ENCODE results near the gene KIAA1958. TPM values are rescaled to one million over a fixed set of nuclear protein-coding genes. Genes with fewer than 3 reads are reported as not detected.
A peak's percentile ranks its signal among the peaks of the same experiment; 100 is the strongest.

Gene KIAA1958
- total and polyA plus RNA-seq, 2 of the 4 experiments (the other 2 are of a cell fraction): 0.65 to 1.8 TPM

DNA sequence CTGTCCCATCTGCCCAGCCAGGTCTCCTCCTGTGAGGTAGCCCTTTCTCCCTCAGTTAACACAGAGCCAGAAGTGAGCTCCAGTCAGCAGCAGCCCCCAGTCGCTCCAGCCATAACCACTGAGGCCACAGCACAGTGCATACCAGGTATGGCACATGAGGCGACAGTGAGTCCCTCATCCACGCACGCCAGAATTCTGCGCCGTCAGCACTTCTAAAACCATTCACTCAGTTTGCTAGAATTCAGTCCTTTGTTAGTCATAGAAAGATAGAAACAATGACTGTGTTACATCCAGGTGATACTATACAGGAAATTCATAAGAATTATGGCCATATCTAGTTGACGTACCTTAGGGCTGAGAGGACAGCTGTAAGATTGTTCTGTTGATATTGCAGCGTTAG, 88.5 kb downstream of the KIAA1958 start:
- H3K9me1 ChIP-seq (ENCODE audit: insufficient read depth, low read length): no peaks in the 10 kb centered on the region
- H3K4me2 ChIP-seq (ENCODE audit: low read depth, low read length): no peak overlapping the region
- CTCF ChIA-PET: no interaction called here
- H3K9me3 ChIP-seq (ENCODE audit: control insufficient read depth, insufficient read depth, low read length): no peaks in the 10 kb centered on the region
- ATAC-seq (ENCODE audit: low read depth) (no peak), DNase-seq (no peak)
- no peak overlapping the region for H2BK120ac ChIP-seq (ENCODE audit: low read depth, low read length)
- H2AK5ac ChIP-seq (ENCODE audit: low read depth, low read length): no peak overlapping the region
- H4K8ac ChIP-seq (ENCODE audit: low read depth in 2 of 2, low read length in 2 of 2): no peak overlapping the region
- WGBS, 2 experiments (ENCODE audit: extremely low coverage in 2 of 2, insufficient read length in 1 of 2): 100% methylated on average over 1 of the region's 8 CpGs; no CpG with 5 or more reads in 1 of the 2 experiments
- no peak overlapping the region for H2BK15ac ChIP-seq (ENCODE audit: low read depth, low read length)
- POLR2A ChIA-PET (ENCODE audit: unreplicated experiment): no interaction called here
- H2BK5ac ChIP-seq (ENCODE audit: low read depth, low read length, poor library complexity, severe bottlenecking): no peak overlapping the region
- H2AFZ ChIP-seq (replicated peaks; ENCODE audit: low read length, poor library complexity): no peak overlapping the region
- no peak overlapping the region for H3K56ac ChIP-seq (ENCODE audit: extremely low read depth, insufficient read depth, low read length)
- no peak overlapping the region for H4K91ac ChIP-seq (ENCODE audit: insufficient read depth, low read depth, low read length)
- no peaks in the 10 kb centered on the region for H3K27me3 ChIP-seq (ENCODE audit: control insufficient read depth, insufficient read depth, low read length)
- H3K36me3 ChIP-seq (ENCODE audit: control insufficient read depth, insufficient read depth, low read length): no peaks in the 10 kb centered on the region
- no peak overlapping the region for H2BK20ac ChIP-seq (ENCODE audit: low read depth, low read length)
- no peak overlapping the region for H3K14ac ChIP-seq (replicated peaks; ENCODE audit: low read depth, low read length)
- H3K79me1 ChIP-seq (ENCODE audit: low read depth in 1 of 2, low read length in 2 of 2): no peaks in the 10 kb centered on the region
- H4K20me1 ChIP-seq (ENCODE audit: insufficient read depth, low read length): no peaks in the 10 kb centered on the region
- no peak overlapping the region for H4K5ac ChIP-seq (ENCODE audit: low read depth, low read length)
- intact Hi-C loops (cut with micrococcal nuclease) (no loop called here), dilution Hi-C loops (cut with HindIII; ENCODE audit: low sequenced_read_pairs, unreplicated experiment) (no loop called here), in situ Hi-C loops (cut with MboI; ENCODE audit: low sequenced_read_pairs) (no loop called here)
- H3K4me3 ChIP-seq (ENCODE audit: insufficient read depth, low read depth, low read length): no peak overlapping the region
- no peak overlapping the region for H3K9ac ChIP-seq (ENCODE audit: low read depth, low read length)
- no peak overlapping the region for H2AK9ac ChIP-seq (replicated peaks; ENCODE audit: low read depth, low read length, poor library complexity)
- no peak overlapping the region for H3K18ac ChIP-seq (ENCODE audit: low read depth, low read length)
- H3K27ac ChIP-seq (ENCODE audit: insufficient read depth, low read length): no peak overlapping the region
- H3K4me1 ChIP-seq (ENCODE audit: control insufficient read depth, insufficient read depth, low read length): no peaks in the 10 kb centered on the region
- H3K23ac ChIP-seq (ENCODE audit: low read depth, low read length): no peak overlapping the region
- no TSS peak for BruUV-seq (replicated peaks)
- TF ChIP-seq MAFK (IDR thresholded peaks at IDR 0.05; ENCODE audit: low read depth, low read length): peak; percentile 39; the same call in 1 of the 2 replicates
- no peak for TF ChIP-seq SMC3 (IDR thresholded peaks at IDR 0.05; ENCODE audit: low read depth, low read length)
- H3K4ac ChIP-seq (ENCODE audit: low read depth, low read length): no peak overlapping the region
